BJ (cell line): ENCODE results near the gene SLC13A3. TPM values are rescaled to one million over a fixed set of nuclear protein-coding genes. Genes with fewer than 3 reads are reported as not detected.

Source experiments
- CTCF ChIA-PET: fragments of 350-600 bp; formaldehyde crosslinking; extraction: SDS; loops from one replicate; lab custom pipeline; 2021; ENCODE audit warnings: antibody characterized with exemption, inconsistent platforms; lab: Yijun Ruan, JAX
- POLR2A ChIA-PET: fragments of 300-600 bp; sonication (Branson Sonifier 250); formaldehyde crosslinking; extraction: SDS; loops from one replicate; lab custom pipeline; 2021; ENCODE audit warnings: antibody characterized with exemption; lab: Charles Lee
- DNase-seq: peaks from one replicate; pipeline ENCODE4 v3.0.0-alpha.2; 2011; ENCODE audit warnings: low read depth
- H3K27me3 ChIP-seq: 2 replicates; pipeline ENCODE4 v1.6.0; 2011; ENCODE audit warnings: low read length; ENCODE audit not compliant: control insufficient read depth, insufficient read depth
- H3K36me3 ChIP-seq: 2 replicates; pipeline ENCODE4 v1.5.1; 2011; ENCODE audit warnings: low read length; ENCODE audit not compliant: control insufficient read depth, insufficient read depth
- H3K4me3 ChIP-seq: 2 replicates; pipeline ENCODE4 v1.5.1; 2011; ENCODE audit warnings: low read depth, mild to moderate bottlenecking, control low read depth, low read length
- polyA plus RNA-seq: library from polyadenylated mRNA; depleted of rRNA; stranded (reverse); fragments of >200 nt; gene quantifications from 2 replicates; pipeline ENCODE4 v1.2.3, GENCODE V29; 2011
- TF ChIP-seq, protein P1 (sequence below): IDR thresholded peaks from 2 replicates; pipeline ENCODE4 v1.5.1; 2011; ENCODE audit warnings: low read depth, mild to moderate bottlenecking, control low read depth, inconsistent platforms, low read length, moderate library complexity; ENCODE audit not compliant: insufficient read depth

The SLC13A3 gene
- polyA plus RNA-seq, 1 experiment: 3.5 TPM

DNA sequence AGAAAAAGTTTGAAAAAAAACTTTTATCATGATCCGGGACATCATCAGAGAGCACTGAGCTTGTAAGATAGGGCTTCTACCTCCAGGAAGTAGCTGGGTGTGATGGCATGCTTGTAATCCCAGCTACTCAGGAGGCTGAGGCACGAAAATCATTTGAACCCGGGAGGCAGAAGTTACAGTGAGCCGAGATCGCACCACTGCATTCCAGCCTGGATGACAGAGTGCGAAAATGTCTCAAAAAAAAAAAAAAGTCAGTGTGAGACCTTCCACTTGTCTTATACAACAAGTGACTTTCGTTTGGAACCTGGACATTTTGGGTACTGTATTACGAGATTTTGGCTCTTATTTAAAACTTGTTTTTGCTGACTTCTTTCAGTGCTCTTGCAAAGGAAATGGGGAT lies 5.9 kb upstream of the SLC13A3 start:
- Histone ChIP-seq H3K4me3 (no peak overlapping the region), H3K27me3 (no peaks in the 10 kb centered on the region), H3K36me3 (no peaks in the 10 kb centered on the region)
- TF ChIP-seq, protein P1, sequence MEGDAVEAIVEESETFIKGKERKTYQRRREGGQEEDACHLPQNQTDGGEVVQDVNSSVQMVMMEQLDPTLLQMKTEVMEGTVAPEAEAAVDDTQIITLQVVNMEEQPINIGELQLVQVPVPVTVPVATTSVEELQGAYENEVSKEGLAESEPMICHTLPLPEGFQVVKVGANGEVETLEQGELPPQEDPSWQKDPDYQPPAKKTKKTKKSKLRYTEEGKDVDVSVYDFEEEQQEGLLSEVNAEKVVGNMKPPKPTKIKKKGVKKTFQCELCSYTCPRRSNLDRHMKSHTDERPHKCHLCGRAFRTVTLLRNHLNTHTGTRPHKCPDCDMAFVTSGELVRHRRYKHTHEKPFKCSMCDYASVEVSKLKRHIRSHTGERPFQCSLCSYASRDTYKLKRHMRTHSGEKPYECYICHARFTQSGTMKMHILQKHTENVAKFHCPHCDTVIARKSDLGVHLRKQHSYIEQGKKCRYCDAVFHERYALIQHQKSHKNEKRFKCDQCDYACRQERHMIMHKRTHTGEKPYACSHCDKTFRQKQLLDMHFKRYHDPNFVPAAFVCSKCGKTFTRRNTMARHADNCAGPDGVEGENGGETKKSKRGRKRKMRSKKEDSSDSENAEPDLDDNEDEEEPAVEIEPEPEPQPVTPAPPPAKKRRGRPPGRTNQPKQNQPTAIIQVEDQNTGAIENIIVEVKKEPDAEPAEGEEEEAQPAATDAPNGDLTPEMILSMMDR: no peak
- DNase-seq: no peak
- ChIA-PET CTCF (interaction anchor here (0.9 kb wide), 1 partner anchor 12 kb away, joined by 3 read pairs; no protein-coding TSS in a partner anchor), POLR2A (no interaction called here)

- Histone ChIP-seq H3K36me3 (no peaks in the 10 kb centered on the region), H3K4me3 (no peak overlapping the region), H3K27me3 (peaks cover 3% of the 10 kb centered on the region; the same call in 1 of the 2 replicates)
- TF ChIP-seq, protein P1: no peak
- ChIA-PET POLR2A (no interaction called here), CTCF (interaction anchor here (1.3 to 1.4 kb wide), 2 partner anchors 12 to 16 kb away, joined by 3 read pairs; no protein-coding TSS in a partner anchor)
- DNase-seq: no peak
Measured at GRCh38 chr20:46652699-46653098, 1.4 kb upstream of the SLC13A3 start.

DNA sequence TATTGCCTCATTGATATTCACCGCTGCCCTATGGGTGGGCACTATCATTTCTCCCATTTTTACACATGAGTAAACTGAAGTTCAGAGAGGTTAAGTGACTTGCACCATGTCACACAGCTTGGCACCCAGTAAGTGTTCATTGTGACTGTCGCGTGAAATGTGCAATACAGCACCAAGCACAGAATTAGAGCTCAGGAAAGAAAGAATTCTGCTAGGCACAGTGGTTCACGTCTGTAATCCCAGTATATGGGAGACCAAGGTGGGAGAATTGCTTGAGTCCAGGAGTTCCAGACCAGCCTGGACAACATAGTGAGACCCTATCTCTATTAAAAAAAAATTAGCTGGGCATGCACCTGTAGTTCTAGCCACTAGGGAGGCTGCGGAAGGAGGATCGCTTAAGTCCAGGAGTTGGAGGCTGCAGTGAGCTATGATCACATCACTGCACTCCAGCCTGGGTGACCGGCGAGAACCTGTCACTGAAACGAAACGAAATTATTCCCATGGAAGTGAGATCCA lies 626 bp downstream of the SLC13A3 start:
- ChIA-PET CTCF (interaction anchor here (0.9 to 1.0 kb wide), 3 partner anchors 8 to 30 kb away, joined by 3 to 4 read pairs (median 4); no protein-coding TSS in a partner anchor), POLR2A (no interaction called here)
- TF ChIP-seq, protein P1: no peak
- no peak for DNase-seq
- Histone ChIP-seq H3K27me3 (peaks cover 3% of the 10 kb centered on the region; the same call in 1 of the 2 replicates), H3K36me3 (no peaks in the 10 kb centered on the region), H3K4me3 (no peak overlapping the region)

GRCh38 chr20:46649965-46650542 lies 1.2 kb downstream of the SLC13A3 start:
- TF ChIP-seq, protein P1: no peak
- POLR2A ChIA-PET: no interaction called here
- no peaks in the 10 kb centered on the region for H3K36me3 ChIP-seq
- peaks cover 3% of the 10 kb centered on the region; the same call in 1 of the 2 replicates for H3K27me3 ChIP-seq
- CTCF ChIA-PET: interaction anchor here (0.6 to 1.4 kb wide), 5 partner anchors 9 to 1143 kb away, joined by 3 to 4 read pairs (median 3); no protein-coding TSS in a partner anchor
- H3K4me3 ChIP-seq: no peak overlapping the region
- DNase-seq: no peak

DNA sequence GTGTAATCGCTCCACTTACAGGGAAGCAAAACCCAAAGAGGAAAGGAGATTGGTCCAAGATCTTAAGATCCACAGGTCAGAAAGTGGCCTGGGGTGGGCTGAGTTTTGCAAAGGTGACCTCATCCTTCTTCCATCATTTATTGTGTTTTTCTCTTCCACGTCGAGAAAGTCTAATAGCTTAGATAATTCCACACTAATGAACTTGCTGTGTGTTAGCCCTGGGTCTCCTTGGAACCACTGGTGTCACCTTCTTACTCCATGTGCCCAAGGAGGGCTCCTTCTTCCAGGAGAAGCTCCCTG lies 1.7 kb downstream of the SLC13A3 start:
- CTCF ChIA-PET: interaction anchor here (0.6 to 1.4 kb wide), 4 partner anchors 9 to 1143 kb away, joined by 3 to 4 read pairs (median 3); no protein-coding TSS in a partner anchor
- Histone ChIP-seq H3K36me3 (no peaks in the 10 kb centered on the region), H3K4me3 (no peak overlapping the region), H3K27me3 (peaks cover 3% of the 10 kb centered on the region; the same call in 1 of the 2 replicates)
- POLR2A ChIA-PET: no interaction called here
- DNase-seq: no peak
- TF ChIP-seq, protein P1: no peak
